Measurements from ENCODE around the gene PACSIN2. TPM values are rescaled to one million over a fixed set of nuclear protein-coding genes. Genes with fewer than 3 reads are reported as not detected.

PACSIN2 gene
- total RNA-seq, 1 experiment from 2014 or later = 60.2 TPM

DNA sequence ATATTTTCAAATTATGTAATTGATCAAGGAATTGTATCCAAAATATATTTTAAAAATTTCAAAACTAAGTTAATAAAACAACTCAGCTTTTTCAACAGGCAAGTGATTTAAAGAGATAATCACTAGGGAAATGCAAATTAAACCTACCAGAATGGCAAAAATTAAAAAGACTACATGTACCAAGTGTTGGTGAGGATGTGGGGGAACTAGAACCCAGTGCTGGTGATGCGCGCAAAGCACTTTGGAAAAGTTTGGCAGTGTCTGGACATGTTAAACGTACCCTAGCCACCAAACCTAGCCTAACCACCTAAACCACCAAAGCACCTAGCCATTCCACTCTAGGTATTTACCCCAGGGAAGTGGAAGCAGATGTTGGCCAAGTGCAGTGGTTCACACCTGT, 22.9 kb downstream of the PACSIN2 start:
- BruUV-seq (replicated peaks) = no TSS peak
- H3K4me1 ChIP-seq (ENCODE audit: control insufficient read depth, insufficient read depth, low read length) = peaks cover 19% of the 10 kb centered on the region
- in situ Hi-C loops (cut with HindIII; ENCODE audit: low pct_unique_long_range_greater_than_20kb, low sequenced_read_pairs) = no loop called here
- no peak for ATAC-seq
- H3K4me3 ChIP-seq (ENCODE audit: low read depth in 2 of 2, low read length in 2 of 2) = no peak overlapping the region
- intact Hi-C loops (cut with micrococcal nuclease; ENCODE audit: unreplicated experiment) = no loop called here
- POLR2A ChIA-PET = no interaction called here
- H3K27me3 ChIP-seq (ENCODE audit: control insufficient read depth, insufficient read depth, low read length) = no peaks in the 10 kb centered on the region
- H3K36me3 ChIP-seq (ENCODE audit: control insufficient read depth, insufficient read depth, low read length) = no peaks in the 10 kb centered on the region
- H3K9me3 ChIP-seq (ENCODE audit: control insufficient read depth, insufficient read depth, low read depth, low read length) = no peaks in the 10 kb centered on the region
- no peak overlapping the region for H3K27ac ChIP-seq (ENCODE audit: low read length)
- DNase-seq (ENCODE audit: low read depth, low spot score) = no peak
- TF ChIP-seq TCF7L2 (IDR thresholded peaks at IDR 0.05; ENCODE audit: low read depth, low read length) = no peak
- no peak for TF ChIP-seq POLR2AphosphoS5 (IDR thresholded peaks at IDR 0.05; ENCODE audit: low read depth, low read length)
- no peak for TF ChIP-seq SIN3A (IDR thresholded peaks at IDR 0.05; ENCODE audit: borderline replicate concordance, insufficient read depth, low read depth, low read length)
- TF ChIP-seq, protein P1, sequence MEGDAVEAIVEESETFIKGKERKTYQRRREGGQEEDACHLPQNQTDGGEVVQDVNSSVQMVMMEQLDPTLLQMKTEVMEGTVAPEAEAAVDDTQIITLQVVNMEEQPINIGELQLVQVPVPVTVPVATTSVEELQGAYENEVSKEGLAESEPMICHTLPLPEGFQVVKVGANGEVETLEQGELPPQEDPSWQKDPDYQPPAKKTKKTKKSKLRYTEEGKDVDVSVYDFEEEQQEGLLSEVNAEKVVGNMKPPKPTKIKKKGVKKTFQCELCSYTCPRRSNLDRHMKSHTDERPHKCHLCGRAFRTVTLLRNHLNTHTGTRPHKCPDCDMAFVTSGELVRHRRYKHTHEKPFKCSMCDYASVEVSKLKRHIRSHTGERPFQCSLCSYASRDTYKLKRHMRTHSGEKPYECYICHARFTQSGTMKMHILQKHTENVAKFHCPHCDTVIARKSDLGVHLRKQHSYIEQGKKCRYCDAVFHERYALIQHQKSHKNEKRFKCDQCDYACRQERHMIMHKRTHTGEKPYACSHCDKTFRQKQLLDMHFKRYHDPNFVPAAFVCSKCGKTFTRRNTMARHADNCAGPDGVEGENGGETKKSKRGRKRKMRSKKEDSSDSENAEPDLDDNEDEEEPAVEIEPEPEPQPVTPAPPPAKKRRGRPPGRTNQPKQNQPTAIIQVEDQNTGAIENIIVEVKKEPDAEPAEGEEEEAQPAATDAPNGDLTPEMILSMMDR (IDR thresholded peaks at IDR 0.05) = no peak
- TF ChIP-seq, protein P2, sequence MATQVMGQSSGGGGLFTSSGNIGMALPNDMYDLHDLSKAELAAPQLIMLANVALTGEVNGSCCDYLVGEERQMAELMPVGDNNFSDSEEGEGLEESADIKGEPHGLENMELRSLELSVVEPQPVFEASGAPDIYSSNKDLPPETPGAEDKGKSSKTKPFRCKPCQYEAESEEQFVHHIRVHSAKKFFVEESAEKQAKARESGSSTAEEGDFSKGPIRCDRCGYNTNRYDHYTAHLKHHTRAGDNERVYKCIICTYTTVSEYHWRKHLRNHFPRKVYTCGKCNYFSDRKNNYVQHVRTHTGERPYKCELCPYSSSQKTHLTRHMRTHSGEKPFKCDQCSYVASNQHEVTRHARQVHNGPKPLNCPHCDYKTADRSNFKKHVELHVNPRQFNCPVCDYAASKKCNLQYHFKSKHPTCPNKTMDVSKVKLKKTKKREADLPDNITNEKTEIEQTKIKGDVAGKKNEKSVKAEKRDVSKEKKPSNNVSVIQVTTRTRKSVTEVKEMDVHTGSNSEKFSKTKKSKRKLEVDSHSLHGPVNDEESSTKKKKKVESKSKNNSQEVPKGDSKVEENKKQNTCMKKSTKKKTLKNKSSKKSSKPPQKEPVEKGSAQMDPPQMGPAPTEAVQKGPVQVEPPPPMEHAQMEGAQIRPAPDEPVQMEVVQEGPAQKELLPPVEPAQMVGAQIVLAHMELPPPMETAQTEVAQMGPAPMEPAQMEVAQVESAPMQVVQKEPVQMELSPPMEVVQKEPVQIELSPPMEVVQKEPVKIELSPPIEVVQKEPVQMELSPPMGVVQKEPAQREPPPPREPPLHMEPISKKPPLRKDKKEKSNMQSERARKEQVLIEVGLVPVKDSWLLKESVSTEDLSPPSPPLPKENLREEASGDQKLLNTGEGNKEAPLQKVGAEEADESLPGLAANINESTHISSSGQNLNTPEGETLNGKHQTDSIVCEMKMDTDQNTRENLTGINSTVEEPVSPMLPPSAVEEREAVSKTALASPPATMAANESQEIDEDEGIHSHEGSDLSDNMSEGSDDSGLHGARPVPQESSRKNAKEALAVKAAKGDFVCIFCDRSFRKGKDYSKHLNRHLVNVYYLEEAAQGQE (IDR thresholded peaks at IDR 0.05; ENCODE audit: insufficient read depth in 1 of 2, low read depth in 2 of 2, low read length in 1 of 2) = no peak
- CTCF ChIA-PET = no interaction called here

DNA sequence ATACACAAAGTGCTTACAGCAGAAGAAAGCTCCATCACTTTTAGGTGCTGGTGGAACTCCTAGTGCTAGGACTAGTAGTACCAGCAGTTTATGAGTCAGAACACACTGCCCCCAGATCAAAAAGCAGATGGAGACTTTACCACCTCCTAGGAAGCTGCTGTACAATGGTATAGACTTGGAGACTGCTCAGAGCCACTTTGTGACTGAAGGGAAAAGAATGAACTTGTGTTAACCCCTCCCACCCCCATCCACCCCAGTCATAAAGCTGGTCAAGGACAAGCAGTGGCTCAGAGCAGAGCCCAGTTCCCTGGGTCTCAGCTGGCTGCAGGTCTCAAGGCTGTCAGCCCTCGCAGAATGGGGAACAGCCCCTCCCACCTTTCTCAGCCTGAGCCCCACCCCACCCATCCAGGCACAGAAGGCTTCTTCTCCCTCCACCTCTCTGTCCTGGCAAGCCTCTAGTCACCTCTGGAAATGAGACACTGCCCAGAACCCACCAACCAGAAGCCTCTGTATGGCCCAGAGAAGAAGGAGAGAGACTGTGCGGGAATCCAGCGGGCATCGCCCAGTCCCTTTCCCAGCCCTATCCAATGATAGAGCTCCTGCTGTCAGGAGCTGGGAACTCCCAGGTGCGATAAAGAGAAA, 23.8 kb downstream of the PACSIN2 start:
- peak; percentile 55 for ATAC-seq
- CTCF ChIA-PET = interaction anchor here (0.6 to 0.7 kb wide), 2 partner anchors 52 to 82 kb away, joined by 5 to 7 read pairs; no protein-coding TSS in a partner anchor

More for the DNA sequence above, 23.8 kb downstream of the PACSIN2 start:
- in situ Hi-C loops (cut with HindIII; ENCODE audit: low pct_unique_long_range_greater_than_20kb, low sequenced_read_pairs) = no loop called here
- Histone ChIP-seq H3K27ac (ENCODE audit: low read length) (no peak overlapping the region), H3K9me3 (ENCODE audit: control insufficient read depth, insufficient read depth, low read depth, low read length) (no peaks in the 10 kb centered on the region), H3K4me3 (ENCODE audit: low read depth in 2 of 2, low read length in 2 of 2) (no peak overlapping the region), H3K36me3 (ENCODE audit: control insufficient read depth, insufficient read depth, low read length) (no peaks in the 10 kb centered on the region), H3K4me1 (ENCODE audit: control insufficient read depth, insufficient read depth, low read length) (peaks cover 19% of the 10 kb centered on the region), H3K27me3 (ENCODE audit: control insufficient read depth, insufficient read depth, low read length) (no peaks in the 10 kb centered on the region)
- no peak for TF ChIP-seq SIN3A (IDR thresholded peaks at IDR 0.05; ENCODE audit: borderline replicate concordance, insufficient read depth, low read depth, low read length)
- no peak for DNase-seq (ENCODE audit: low read depth, low spot score)
- BruUV-seq (replicated peaks) = no TSS peak
- POLR2A ChIA-PET = interaction anchor here (0.6 kb wide), 1 partner anchor 63 kb away, joined by 5 read pairs; no protein-coding TSS in a partner anchor
- intact Hi-C loops (cut with micrococcal nuclease; ENCODE audit: unreplicated experiment) = no loop called here
